ENCODE results near the gene TGFB1. TPM values are rescaled to one million over a fixed set of nuclear protein-coding genes. Genes with fewer than 3 reads are reported as not detected.

The TGFB1 gene
- total and polyA plus RNA-seq, 12 donors, result 9.7 to 44.9 (median 13.9) TPM

DNA sequence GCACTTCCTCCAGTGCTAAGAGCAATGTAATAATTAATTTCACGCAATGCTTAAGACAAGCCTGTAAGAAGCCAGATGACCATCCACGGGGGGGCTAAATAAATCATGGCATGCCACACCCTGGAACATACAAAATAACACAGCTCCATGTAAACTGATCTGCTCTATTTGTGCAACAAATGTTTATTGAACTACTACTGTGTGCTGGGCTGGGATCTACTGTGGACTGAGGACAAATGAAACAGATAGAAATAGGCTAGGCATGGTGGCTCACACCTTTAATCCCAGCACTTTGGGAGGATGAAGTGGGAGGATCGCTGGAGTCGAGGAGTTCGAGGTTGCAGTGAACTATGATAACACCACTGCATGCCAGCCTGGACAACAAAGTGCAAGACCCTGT lies 21.3 kb downstream of the TGFB1 start:
- Histone ChIP-seq H3K4me1 (peaks cover 9 to 71% (median 27%) of the 10 kb centered on the region in 9 donors), H3K36me3 (peaks cover 0 to 86% (median 5%) of the 10 kb centered on the region in 9 donors), H3K27ac (no peak overlapping the region), H3K4me3 (no peak overlapping the region), H3K9me3 (no peaks in the 10 kb centered on the region), H3K27me3 (no peaks in the 10 kb centered on the region)
- TF ChIP-seq, protein P1, sequence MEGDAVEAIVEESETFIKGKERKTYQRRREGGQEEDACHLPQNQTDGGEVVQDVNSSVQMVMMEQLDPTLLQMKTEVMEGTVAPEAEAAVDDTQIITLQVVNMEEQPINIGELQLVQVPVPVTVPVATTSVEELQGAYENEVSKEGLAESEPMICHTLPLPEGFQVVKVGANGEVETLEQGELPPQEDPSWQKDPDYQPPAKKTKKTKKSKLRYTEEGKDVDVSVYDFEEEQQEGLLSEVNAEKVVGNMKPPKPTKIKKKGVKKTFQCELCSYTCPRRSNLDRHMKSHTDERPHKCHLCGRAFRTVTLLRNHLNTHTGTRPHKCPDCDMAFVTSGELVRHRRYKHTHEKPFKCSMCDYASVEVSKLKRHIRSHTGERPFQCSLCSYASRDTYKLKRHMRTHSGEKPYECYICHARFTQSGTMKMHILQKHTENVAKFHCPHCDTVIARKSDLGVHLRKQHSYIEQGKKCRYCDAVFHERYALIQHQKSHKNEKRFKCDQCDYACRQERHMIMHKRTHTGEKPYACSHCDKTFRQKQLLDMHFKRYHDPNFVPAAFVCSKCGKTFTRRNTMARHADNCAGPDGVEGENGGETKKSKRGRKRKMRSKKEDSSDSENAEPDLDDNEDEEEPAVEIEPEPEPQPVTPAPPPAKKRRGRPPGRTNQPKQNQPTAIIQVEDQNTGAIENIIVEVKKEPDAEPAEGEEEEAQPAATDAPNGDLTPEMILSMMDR (IDR thresholded peaks at IDR 0.05), result no peak
- DNase-seq, result no peak
- WGBS, 2 donors, result 90 to 93% methylated on average over 5 of the region's 5 CpGs
- no peak for ATAC-seq
- intact Hi-C loops (cut with DNase I), result no loop called here

DNA sequence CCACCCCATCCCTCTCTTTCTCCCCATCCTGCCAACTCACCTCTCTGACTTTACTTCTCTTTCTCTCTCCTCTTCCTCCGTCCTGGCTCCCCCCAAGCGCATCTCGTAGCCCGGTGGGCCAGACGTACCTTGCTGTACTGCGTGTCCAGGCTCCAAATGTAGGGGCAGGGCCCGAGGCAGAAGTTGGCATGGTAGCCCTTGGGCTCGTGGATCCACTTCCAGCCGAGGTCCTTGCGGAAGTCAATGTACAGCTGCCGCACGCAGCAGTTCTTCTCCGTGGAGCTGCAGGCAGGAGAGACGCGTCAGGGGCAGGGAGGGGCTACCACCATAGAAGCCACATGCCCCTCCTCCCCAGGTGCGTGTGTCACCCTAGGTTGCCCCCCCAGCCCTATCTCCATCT lies 21.7 kb downstream of the TGFB1 start:
- H3K36me3 ChIP-seq, result peaks cover 0 to 81% (median 5%) of the 10 kb centered on the region in 9 donors
- WGBS, 2 donors, result 93% methylated on average over 16 of the region's 16 CpGs
- no peaks in the 10 kb centered on the region for H3K9me3 ChIP-seq
- TF ChIP-seq, protein P1 (IDR thresholded peaks at IDR 0.05), result no peak
- intact Hi-C loops (cut with DNase I), result no loop called here
- H3K27me3 ChIP-seq, result no peaks in the 10 kb centered on the region
- no peak for ATAC-seq
- no peak overlapping the region for H3K27ac ChIP-seq
- peaks cover 11 to 71% (median 30%) of the 10 kb centered on the region in 9 donors for H3K4me1 ChIP-seq
- DNase-seq, result no peak
- H3K4me3 ChIP-seq, result no peak overlapping the region

DNA sequence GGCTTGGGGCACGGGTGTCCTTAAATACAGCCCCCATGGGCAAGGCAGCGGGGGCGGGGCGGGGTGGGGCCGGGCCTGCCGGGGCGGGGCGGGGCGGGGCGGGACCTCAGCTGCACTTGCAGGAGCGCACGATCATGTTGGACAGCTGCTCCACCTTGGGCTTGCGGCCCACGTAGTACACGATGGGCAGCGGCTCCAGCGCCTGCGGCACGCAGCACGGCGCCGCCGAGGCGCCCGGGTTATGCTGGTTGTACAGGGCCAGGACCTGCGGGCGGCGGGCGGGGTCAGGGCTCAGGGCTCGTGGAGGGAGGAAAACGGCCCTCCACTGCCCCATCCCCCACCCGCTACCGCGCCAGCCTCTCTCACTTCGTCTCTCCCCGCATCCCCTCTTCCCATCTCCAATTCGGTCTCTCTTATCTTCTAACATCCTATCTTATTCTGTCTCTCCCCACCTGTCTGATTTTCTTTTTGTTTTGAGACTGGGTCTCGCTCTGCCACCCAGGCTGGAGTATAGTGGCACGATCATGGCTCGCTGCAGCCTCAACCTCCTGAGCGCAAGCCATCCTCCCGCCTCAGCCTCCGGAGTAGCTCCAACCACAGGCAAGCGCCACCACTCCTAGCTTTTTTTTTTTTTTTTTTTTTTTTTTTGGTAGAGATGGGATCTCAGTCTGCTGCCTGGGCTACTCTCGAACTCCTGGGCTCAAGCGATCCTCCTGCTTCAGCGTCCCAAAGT lies 22.6 kb downstream of the TGFB1 start:
- ATAC-seq (no peak), DNase-seq (no peak)
- TF ChIP-seq, protein P1 (IDR thresholded peaks at IDR 0.05), result no peak
- Histone ChIP-seq H3K27ac (no peak overlapping the region), H3K36me3 (peaks cover 0 to 72% (median 0%) of the 10 kb centered on the region in 9 donors), H3K4me1 (peaks cover 16 to 76% (median 39%) of the 10 kb centered on the region in 9 donors), H3K9me3 (no peaks in the 10 kb centered on the region), H3K27me3 (no peaks in the 10 kb centered on the region), H3K4me3 (no peak overlapping the region)
- intact Hi-C loops (cut with DNase I), result no loop called here
- 60 to 71% methylated on average over 32 to 47 of the region's 47 CpGs for WGBS, 2 donors

DNA sequence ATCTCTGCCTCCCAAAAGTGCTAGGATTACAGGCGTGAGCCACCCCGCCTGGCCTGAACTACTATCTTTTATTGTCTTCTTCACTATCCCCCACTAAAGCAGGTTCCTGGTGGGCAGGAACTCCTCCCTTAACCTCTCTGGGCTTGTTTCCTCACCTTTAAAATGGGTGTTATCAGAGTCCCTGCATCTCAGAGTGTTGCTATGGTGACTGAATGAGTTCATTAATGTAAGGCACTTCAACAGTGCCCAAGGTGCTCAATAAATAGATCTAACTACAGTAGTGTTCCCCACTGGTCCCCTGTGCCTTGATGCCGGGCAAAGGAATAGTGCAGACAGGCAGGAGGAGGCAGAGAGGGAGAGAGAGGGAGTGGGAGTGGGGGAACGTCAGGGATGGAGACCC lies 23.2 kb downstream of the TGFB1 start:
- DNase-seq, result no peak
- Histone ChIP-seq H3K27me3 (no peaks in the 10 kb centered on the region), H3K27ac (no peak overlapping the region), H3K4me1 (peaks cover 21 to 76% (median 40%) of the 10 kb centered on the region in 9 donors), H3K4me3 (no peak overlapping the region), H3K9me3 (no peaks in the 10 kb centered on the region), H3K36me3 (peaks cover 0 to 66% (median 0%) of the 10 kb centered on the region in 9 donors)
- TF ChIP-seq, protein P1 (IDR thresholded peaks at IDR 0.05), result no peak
- WGBS, 2 donors, result 84 to 86% methylated on average over 4 of the region's 4 CpGs
- ATAC-seq, result no peak
- intact Hi-C loops (cut with DNase I), result no loop called here

Measured in heart right ventricle (tissue), 16 donors.